GM12875 (cell line): ENCODE data around the gene ARSB.

ENCODE experiments used
- H3K4me3 ChIP-seq: one replicate; pipeline ENCODE4 v1.5.1; 2011; ENCODE audit warnings: low read depth, low read length, control low read depth
- CTCF ChIP-seq: IDR thresholded peaks from 2 replicates; pipeline ENCODE4 v1.5.1; 2011; ENCODE audit warnings: low read depth, mild to moderate bottlenecking, control low read depth, inconsistent platforms, low read length, moderate library complexity, borderline replicate concordance; ENCODE audit not compliant: insufficient read depth

The ARSB gene

GRCh38 chr5:79008362-79008761 is 23.3 kb upstream of the ARSB start:
- TF ChIP-seq CTCF, result no peak
- no peak overlapping the region for H3K4me3 ChIP-seq

- no peak for TF ChIP-seq CTCF
- no peak overlapping the region for H3K4me3 ChIP-seq
Measured at GRCh38 chr5:79007872-79008271, 22.8 kb upstream of the ARSB start.

GRCh38 chr5:79005936-79006631 is 21.0 kb upstream of the ARSB start:
- TF ChIP-seq CTCF, result no peak

DNA sequence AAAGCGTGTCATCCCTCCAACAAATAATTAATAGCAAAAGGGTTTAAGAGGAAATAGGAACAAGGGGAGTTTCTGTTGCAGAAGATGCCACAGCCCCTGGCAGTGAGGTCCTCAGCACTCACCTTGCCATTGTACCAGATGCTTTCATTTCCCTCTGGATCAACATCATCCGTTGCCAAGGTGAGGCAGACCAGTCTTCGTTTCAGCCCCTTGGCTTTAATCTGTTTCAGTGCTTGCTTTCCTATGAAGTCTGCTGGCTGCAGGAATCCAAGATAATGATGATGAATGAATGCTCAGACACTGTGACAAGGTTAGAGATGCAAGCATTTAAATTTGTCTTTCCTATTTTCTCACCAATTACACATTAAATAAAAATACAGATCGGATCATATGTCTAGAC is 20.0 kb upstream of the ARSB start:
- TF ChIP-seq CTCF, result no peak
- H3K4me3 ChIP-seq, result no peak overlapping the region

More at GRCh38 chr5:79005936-79006631, 21.0 kb upstream of the ARSB start:
- no peak overlapping the region for H3K4me3 ChIP-seq

DNA sequence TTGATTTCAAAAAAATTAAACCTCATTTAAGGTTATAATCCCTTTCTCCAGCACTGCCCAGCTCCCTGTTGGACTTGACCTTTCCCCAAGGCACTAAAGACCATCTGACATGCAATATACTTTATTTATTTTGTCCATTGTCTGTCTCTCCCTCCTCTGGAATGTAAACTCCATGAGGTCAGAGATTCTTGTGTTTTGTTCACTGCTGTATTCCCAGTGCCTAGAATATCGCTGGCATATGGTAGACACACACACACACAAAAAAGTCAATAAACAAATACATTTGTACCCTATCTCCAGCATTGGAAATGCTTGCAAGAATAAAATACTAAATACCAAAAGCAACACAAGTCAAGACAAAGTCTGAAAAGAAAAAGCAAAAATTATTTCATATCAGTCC is 17.3 kb upstream of the ARSB start:
- TF ChIP-seq CTCF, result no peak
- no peak overlapping the region for H3K4me3 ChIP-seq

DNA sequence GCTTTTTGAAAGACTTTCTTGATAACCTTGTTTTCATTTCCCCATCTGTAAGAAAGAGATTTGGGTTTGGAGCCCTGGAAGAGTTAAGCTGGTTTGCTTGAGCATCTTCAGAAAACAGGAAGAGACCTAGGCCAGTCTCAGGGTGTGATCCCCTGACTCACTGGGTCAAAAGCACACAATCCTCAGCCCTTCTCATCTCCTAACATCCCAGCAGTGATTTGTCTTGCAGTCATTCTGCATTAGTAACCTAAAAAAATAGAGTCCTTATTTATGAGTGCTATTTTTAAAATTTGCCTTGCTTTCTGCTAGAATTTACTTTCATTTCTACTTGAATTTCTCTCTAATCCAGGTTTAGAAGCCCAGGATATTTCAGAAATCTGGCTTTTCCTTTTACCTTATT is 16.4 kb upstream of the ARSB start:
- no peak for TF ChIP-seq CTCF

DNA sequence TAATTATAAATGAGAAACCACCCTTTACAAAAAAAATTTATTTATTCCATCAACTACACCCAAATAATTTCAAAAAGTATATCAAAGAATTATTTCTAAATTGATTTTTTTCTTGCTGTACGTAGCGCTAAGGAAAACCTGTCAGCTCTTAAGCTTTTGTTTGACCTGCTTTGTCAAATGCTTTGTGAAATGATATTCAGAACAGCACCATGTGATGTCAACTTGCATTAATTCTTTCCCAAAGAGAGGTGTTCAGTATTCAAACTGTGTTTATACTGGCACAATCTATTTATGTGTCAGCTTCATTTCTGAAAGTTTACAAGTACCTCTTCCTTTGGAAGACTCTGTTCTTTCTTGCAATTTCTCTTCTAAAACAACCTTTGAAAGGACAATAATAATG is 12.0 kb upstream of the ARSB start:
- no peak for TF ChIP-seq CTCF
- no peak overlapping the region for H3K4me3 ChIP-seq

More for the DNA sequence above, 16.4 kb upstream of the ARSB start:
- no peak overlapping the region for H3K4me3 ChIP-seq
